Liver (tissue), 9 donors: Measurements from ENCODE around the gene SYT14. TPM values are rescaled to one million over a fixed set of nuclear protein-coding genes. Genes with fewer than 3 reads are reported as not detected.
A peak's percentile ranks its signal among the peaks of the same experiment; 100 is the strongest.

ENCODE experiments used
- DNase-seq: peaks from one replicate; pipeline ENCODE4 v3.0.0-alpha.2; 2017; ENCODE audit warnings: low spot score
- H3K27ac ChIP-seq, 2 donors: one replicate each; pipeline ENCODE4 v1.7.0; 2013; ENCODE audit warnings: inconsistent platforms in 2 of 2, low read length in 2 of 2, control low read depth in 1 of 2, low read depth in 1 of 2, mild to moderate bottlenecking in 1 of 2
- H3K27me3 ChIP-seq, 4 donors: one replicate each; pipeline versions ENCODE4 v1.6.1 to v1.7.0; 2013; ENCODE audit warnings: low read length in 3 of 4, inconsistent platforms in 1 of 4, mild to moderate bottlenecking in 1 of 4, moderate library complexity in 1 of 4; ENCODE audit not compliant: control insufficient read depth in 4 of 4, insufficient read depth in 4 of 4
- H3K36me3 ChIP-seq, 4 donors: one replicate each; pipeline versions ENCODE4 v1.6.1 to v1.7.0; 2013; ENCODE audit warnings: low read length in 3 of 4, mild to moderate bottlenecking in 3 of 4, low read depth in 1 of 4, moderate library complexity in 1 of 4; ENCODE audit not compliant: control insufficient read depth in 4 of 4, insufficient read depth in 3 of 4
- H3K4me1 ChIP-seq, 4 donors: one replicate each; pipeline versions ENCODE4 v1.6.1 to v1.7.0; 2013; ENCODE audit warnings: low read length in 3 of 4, mild to moderate bottlenecking in 3 of 4, moderate library complexity in 1 of 4; ENCODE audit not compliant: control insufficient read depth in 4 of 4, insufficient read depth in 4 of 4
- H3K4me3 ChIP-seq, 3 donors: one replicate each; pipeline versions ENCODE4 v1.6.1 to v1.7.0; 2013; ENCODE audit warnings: low read length in 3 of 3, control low read depth in 1 of 3, low read depth in 1 of 3, mild to moderate bottlenecking in 1 of 3
- H3K9ac ChIP-seq, 2 donors: one replicate each; pipeline ENCODE4 v1.7.0; 2013; ENCODE audit warnings: low read length in 2 of 2, mild to moderate bottlenecking in 2 of 2, moderate library complexity in 2 of 2, control low read depth in 1 of 2, low read depth in 1 of 2
- H3K9me3 ChIP-seq, 4 donors: one replicate each; pipeline versions ENCODE4 v1.6.1 to v1.7.0; 2013; ENCODE audit warnings: low read length in 3 of 4; ENCODE audit not compliant: control insufficient read depth in 4 of 4
- EGR1 ChIP-seq, 2 donors: IDR thresholded peaks; 2 replicates each; pipeline ENCODE4 v1.6.1; 2016 to 2018; ENCODE audit warnings: antibody characterized with exemption in 2 of 2, low read depth in 2 of 2
- FOXA1 ChIP-seq: IDR thresholded peaks from 2 replicates; pipeline ENCODE4 v1.6.1; 2016; ENCODE audit warnings: antibody characterized with exemption
- FOXA2 ChIP-seq: IDR thresholded peaks from 2 replicates; pipeline ENCODE4 v1.6.1; 2016; ENCODE audit warnings: antibody characterized with exemption
- GABPA ChIP-seq, 2 donors: IDR thresholded peaks in 1 of 2; conservative IDR thresholded peaks in 1 of 2; 2 replicates each; pipeline ENCODE4 v1.6.1; 2016; ENCODE audit warnings: antibody characterized with exemption in 2 of 2, mild to moderate bottlenecking in 1 of 2, moderate library complexity in 1 of 2
- HNF4A ChIP-seq, 2 donors: conservative IDR thresholded peaks; 2 replicates each; pipeline ENCODE4 v1.6.1; 2016; ENCODE audit warnings: antibody characterized with exemption in 2 of 2, mild to moderate bottlenecking in 2 of 2
- HNF4G ChIP-seq: IDR thresholded peaks from 2 replicates; pipeline ENCODE4 v1.6.1; 2016; ENCODE audit warnings: antibody characterized with exemption
- JUND ChIP-seq, 2 donors: IDR thresholded peaks; 2 replicates each; pipeline ENCODE4 v1.6.1; 2016; ENCODE audit warnings: antibody characterized with exemption in 2 of 2
- NR2F2 ChIP-seq: IDR thresholded peaks from 2 replicates; pipeline ENCODE4 v1.6.1; 2016; ENCODE audit warnings: antibody characterized with exemption
- RAD21 ChIP-seq, 2 donors: IDR thresholded peaks; 2 replicates each; pipeline ENCODE4 v1.6.1; 2016; ENCODE audit warnings: antibody characterized with exemption in 2 of 2, mild to moderate bottlenecking in 2 of 2
- REST ChIP-seq: IDR thresholded peaks from 2 replicates; pipeline ENCODE4 v1.6.1; 2016; ENCODE audit warnings: antibody characterized with exemption, mild to moderate bottlenecking
- RXRA ChIP-seq, 2 donors: IDR thresholded peaks; 2 replicates each; pipeline ENCODE4 v1.6.1; 2017 to 2018; ENCODE audit warnings: antibody characterized with exemption in 2 of 2, mild to moderate bottlenecking in 1 of 2
- SP1 ChIP-seq: IDR thresholded peaks from 2 replicates; pipeline ENCODE4 v1.6.1; 2018; ENCODE audit warnings: antibody characterized with exemption, mild to moderate bottlenecking
- TAF1 ChIP-seq: conservative IDR thresholded peaks from 2 replicates; pipeline ENCODE4 v1.6.1; 2016; ENCODE audit warnings: antibody characterized with exemption, mild to moderate bottlenecking
- YY1 ChIP-seq: IDR thresholded peaks from 2 replicates; pipeline ENCODE4 v1.6.1; 2016; ENCODE audit warnings: antibody characterized with exemption, mild to moderate bottlenecking
- ZBTB33 ChIP-seq: IDR thresholded peaks from 2 replicates; pipeline ENCODE4 v1.6.1; 2016; ENCODE audit warnings: antibody characterized with exemption
- WGBS: extraction: QIAGEN DNeasy Blood & Tissue Kit; methylation state at CpG from one replicate; pipeline ENCODE4 v1.1.7; 2013; 5-methylcytosine and 5-hydroxymethylcytosine counted together
- polyA plus RNA-seq, 2 donors: library from polyadenylated mRNA; stranded (reverse) in 1 of 2; unstranded in 1 of 2; fragments of 200-250 nt in 1 of 2; fragments of >200 nt in 1 of 2; fragmentation: Nextera tagmentation in 1 of 2; extraction: Ambion mirVana in 1 of 2; gene quantifications; one replicate each; pipeline versions ENCODE4 v1.2.1 to v1.2.3, GENCODE V29; 2013 to 2015
- total RNA-seq, 2 donors: library from RNA; depleted of rRNA; stranded (reverse); fragments of >200 nt; gene quantifications; one replicate each; pipeline ENCODE4 v1.2.3, GENCODE V29; 2014
- TF ChIP-seq, protein P1 (sequence below): IDR thresholded peaks from 2 replicates; pipeline ENCODE4 v1.6.1; 2016; ENCODE audit warnings: antibody characterized with exemption
- donor health status: healthy.
- donor health status: healthy.
- donor health status: healthy.
- donor health status: healthy.
- donor health status: healthy.

Gene SYT14
- total and polyA plus RNA-seq, 4 donors: not detected

DNA sequence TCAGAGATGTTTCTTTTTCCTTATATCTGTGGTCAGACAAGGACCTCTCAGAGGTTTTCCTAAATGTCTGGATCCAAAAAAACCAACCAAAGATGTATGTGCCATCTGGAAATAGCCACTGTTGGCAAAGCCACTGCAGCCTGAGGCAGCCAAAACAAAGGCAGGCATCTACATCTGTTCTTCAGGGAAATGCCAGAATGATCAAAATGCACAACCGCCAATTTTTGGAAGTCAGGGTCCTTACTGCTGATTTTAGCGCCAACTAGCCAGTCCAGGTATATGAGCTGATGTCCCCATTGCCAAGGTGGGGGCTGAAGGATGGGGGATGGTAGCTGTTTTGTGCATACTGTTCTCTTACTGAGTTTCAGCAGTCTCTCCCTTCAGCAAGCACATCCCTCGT, 45.9 kb downstream of the SYT14 start:
- Histone ChIP-seq H3K9me3 (no peaks in the 10 kb centered on the region), H3K27me3 (no peaks in the 10 kb centered on the region), H3K4me1 (peaks cover 0 to 14% (median 7%) of the 10 kb centered on the region in 4 donors), H3K27ac (no peak overlapping the region), H3K9ac (no peak overlapping the region), H3K4me3 (no peak overlapping the region), H3K36me3 (no peaks in the 10 kb centered on the region)
- TF ChIP-seq RAD21 (IDR thresholded peaks at IDR 0.05): no peak
- TF ChIP-seq, protein P1, sequence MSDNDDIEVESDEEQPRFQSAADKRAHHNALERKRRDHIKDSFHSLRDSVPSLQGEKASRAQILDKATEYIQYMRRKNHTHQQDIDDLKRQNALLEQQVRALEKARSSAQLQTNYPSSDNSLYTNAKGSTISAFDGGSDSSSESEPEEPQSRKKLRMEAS: no peak
- TF ChIP-seq JUND (IDR thresholded peaks at IDR 0.05): no peak
- no peak for TF ChIP-seq SP1
- TF ChIP-seq FOXA2: no peak
- TF ChIP-seq REST: no peak
- no peak for TF ChIP-seq ZBTB33
- TF ChIP-seq HNF4G: no peak
- TF ChIP-seq GABPA (IDR thresholded peaks at IDR 0.05 in 1 of 2, conservative IDR thresholded peaks at IDR 0.05 in 1 of 2): no peak
- TF ChIP-seq HNF4A (conservative IDR thresholded peaks at IDR 0.05): no peak
- TF ChIP-seq TAF1: no peak
- no peak for TF ChIP-seq NR2F2
- TF ChIP-seq RXRA (IDR thresholded peaks at IDR 0.05): no peak
- no peak for TF ChIP-seq EGR1 (IDR thresholded peaks at IDR 0.05; ENCODE audit: low read depth in 2 of 2)
- TF ChIP-seq YY1: no peak
- 83% methylated on average over 3 of the region's 3 CpGs for WGBS
- DNase-seq: no peak

GRCh38 chr1:209985002-209985401, 47.0 kb downstream of the SYT14 start:
- DNase-seq: no peak
- H3K9me3 ChIP-seq: no peaks in the 10 kb centered on the region
- no peaks in the 10 kb centered on the region for H3K36me3 ChIP-seq
- H3K27me3 ChIP-seq: no peaks in the 10 kb centered on the region
- no peak overlapping the region for H3K9ac ChIP-seq
- no peak overlapping the region for H3K4me3 ChIP-seq
- WGBS: 51% methylated on average over 3 of the region's 3 CpGs
- H3K27ac ChIP-seq: no peak overlapping the region
- TF ChIP-seq FOXA1 (no peak), RAD21 (IDR thresholded peaks at IDR 0.05) (no peak), GABPA (IDR thresholded peaks at IDR 0.05 in 1 of 2, conservative IDR thresholded peaks at IDR 0.05 in 1 of 2) (no peak), HNF4A (conservative IDR thresholded peaks at IDR 0.05) (peak in 1 of 2 donors; percentile 37), ZBTB33 (no peak)
- TF ChIP-seq, protein P1: no peak
- H3K4me1 ChIP-seq: peaks cover 0 to 14% (median 7%) of the 10 kb centered on the region in 4 donors
